GM18499 (cell line): Measurements from ENCODE around the gene ACOT8.
"Not testable (repeated sequence)": the region's sequence is repeated elsewhere in the genome, so short reads cannot be mapped to it uniquely, and the experiment has no call there.

ENCODE experiments used
- ATAC-seq: cut with Tn5 transposase; IDR thresholded peaks from one replicate; pipeline ENCODE4 v1.9.1; 2021; ENCODE audit warnings: moderate number of reproducible peaks; ENCODE audit not compliant: insufficient read depth, unreplicated experiment

ACOT8 gene

GRCh38 chr20:45798935-45799642 lies 58.1 kb downstream of the ACOT8 start:
- no peak for ATAC-seq

GRCh38 chr20:45797955-45798354 lies 59.2 kb downstream of the ACOT8 start:
- ATAC-seq: not testable (repeated sequence)

- ATAC-seq: not testable (repeated sequence)
Observed at GRCh38 chr20:45797510-45797909, 59.7 kb downstream of the ACOT8 start.

- no peak for ATAC-seq
Observed at GRCh38 chr20:45796337-45797065, 60.7 kb downstream of the ACOT8 start.

GRCh38 chr20:45792317-45793118 lies 64.7 kb downstream of the ACOT8 start:
- peak; percentile 17 for ATAC-seq
